GM12878 (cell line): ENCODE data around the gene WIPF1.

ENCODE experiments used
- CEBPB ChIP-seq, 2 experiments: fragments of 150-350 bp in 1 of 2; IDR thresholded peaks; 2 replicates each; pipeline ENCODE4 v1.6.1; 2012 to 2014; ENCODE audit warnings: low read depth in 2 of 2, low read length in 2 of 2, borderline replicate concordance in 1 of 2, inconsistent platforms in 1 of 2
- JUNB ChIP-seq: IDR thresholded peaks from 2 replicates; pipeline ENCODE4 v1.6.1; 2016; ENCODE audit warnings: antibody characterized with exemption, mild to moderate bottlenecking
- KAT2A ChIP-seq: conservative IDR thresholded peaks from 2 replicates; pipeline ENCODE4 v1.6.1; 2011; ENCODE audit warnings: low read depth, low read length; ENCODE audit not compliant: control insufficient read depth
- MTA3 ChIP-seq: IDR thresholded peaks from 2 replicates; pipeline ENCODE4 v1.6.1; 2012; ENCODE audit warnings: low read length, inconsistent platforms, borderline replicate concordance
- POLR2A ChIP-seq: IDR thresholded peaks from 2 replicates; pipeline ENCODE4 v1.6.1; 2011; ENCODE audit warnings: low read depth, mild to moderate bottlenecking, low read length
- POLR2AphosphoS5 ChIP-seq: IDR thresholded peaks from 2 replicates; pipeline ENCODE4 v1.6.1; 2011; ENCODE audit warnings: mild to moderate bottlenecking, low read length, inconsistent platforms
- RELA ChIP-seq: fragments of 450-650 bp; IDR thresholded peaks from 2 replicates; pipeline ENCODE4 v1.8.0; 2014; ENCODE audit warnings: borderline replicate concordance; ENCODE audit not compliant: partially characterized antibody
- SPI1 ChIP-seq: IDR thresholded peaks from 2 replicates; pipeline ENCODE4 v1.6.1; 2011; ENCODE audit warnings: low read depth, mild to moderate bottlenecking, low read length, moderate library complexity, borderline replicate concordance; ENCODE audit not compliant: insufficient read depth
- TAF1 ChIP-seq: IDR thresholded peaks from 2 replicates; pipeline ENCODE4 v1.6.1; 2011; ENCODE audit warnings: mild to moderate bottlenecking, low read depth, low read length, borderline replicate concordance
- ZNF207 ChIP-seq: fragments of 450-650 bp; IDR thresholded peaks from 2 replicates; pipeline ENCODE4 v1.6.1; 2014; ENCODE audit warnings: antibody characterized with exemption, mild to moderate bottlenecking, borderline replicate concordance
- ZNF274 ChIP-seq: IDR thresholded peaks from one replicate; pipeline ENCODE4 v1.8.0; 2011; ENCODE audit not compliant: insufficient read length, insufficient read depth
- ZNF622 ChIP-seq: fragments of 450-650 bp; IDR thresholded peaks from 2 replicates; pipeline ENCODE4 v1.6.1; 2017; ENCODE audit warnings: mild to moderate bottlenecking, inconsistent platforms

DNA sequence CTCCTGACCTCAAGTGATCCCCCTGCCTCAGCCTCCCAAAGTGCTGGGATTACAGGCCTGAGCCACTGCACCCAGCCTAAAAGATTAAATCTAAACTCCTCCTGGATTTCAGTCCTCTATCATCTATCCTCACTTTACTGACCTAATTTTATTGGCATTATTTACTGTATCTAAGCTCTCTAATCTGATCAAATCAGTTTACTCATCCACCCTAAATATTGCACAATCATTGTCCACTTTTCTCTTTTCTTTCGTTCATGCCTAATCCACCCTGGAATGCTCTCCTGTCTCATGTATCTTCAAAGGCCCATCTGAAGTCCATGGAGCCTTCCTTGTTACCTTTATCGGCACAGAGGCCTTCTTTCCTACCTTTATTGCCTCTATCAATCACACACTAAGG is 79.2 kb downstream of the WIPF1 start:
- TF ChIP-seq POLR2AphosphoS5 (no peak), ZNF207 (no peak), SPI1 (no peak), MTA3 (no peak), KAT2A (no peak), CEBPB (IDR thresholded peaks at IDR 0.05; ENCODE audit: borderline replicate concordance in 1 of 2, low read depth in 2 of 2, low read length in 2 of 2) (no peak), ZNF622 (no peak), POLR2A (no peak), TAF1 (no peak), ZNF274 (no peak), JUNB (no peak), RELA (no peak)
